Kidney glomerular epithelial cell (primary cell): ENCODE data around the gene ANKRD44.

ENCODE experiments used
- DNase-seq: peaks from one replicate; lab custom pipeline; 2025; lab: John Stamatoyannopoulos, UW

ANKRD44 gene

GRCh38 chr2:197237291-197238042 lies 73.1 kb downstream of the ANKRD44 start:
- no peak for DNase-seq

GRCh38 chr2:197236816-197237215 lies 73.8 kb downstream of the ANKRD44 start:
- DNase-seq: no peak

DNA sequence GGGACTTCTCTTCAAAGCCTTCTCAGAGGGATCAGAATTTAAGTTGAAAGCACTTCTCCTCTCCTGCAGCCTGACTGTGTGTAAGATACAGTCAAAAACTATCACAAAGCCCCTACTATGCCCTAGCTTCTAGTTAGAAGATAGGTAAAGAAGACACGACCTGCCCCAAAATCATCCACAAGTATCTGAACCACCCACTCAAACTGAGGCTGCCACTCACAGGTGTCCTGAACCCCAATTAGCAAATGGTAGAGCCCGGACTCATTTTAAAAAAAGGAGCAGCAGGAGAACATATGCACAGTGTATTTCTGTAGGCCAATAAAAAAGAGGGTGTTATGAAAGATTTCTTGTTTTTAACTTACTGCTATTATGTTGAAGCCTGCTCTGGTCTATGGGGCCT lies 74.4 kb downstream of the ANKRD44 start:
- no peak for DNase-seq

- no peak for DNase-seq
These were observed 74.9 kb downstream of the ANKRD44 start for GRCh38 chr2:197235711-197236110.

DNA sequence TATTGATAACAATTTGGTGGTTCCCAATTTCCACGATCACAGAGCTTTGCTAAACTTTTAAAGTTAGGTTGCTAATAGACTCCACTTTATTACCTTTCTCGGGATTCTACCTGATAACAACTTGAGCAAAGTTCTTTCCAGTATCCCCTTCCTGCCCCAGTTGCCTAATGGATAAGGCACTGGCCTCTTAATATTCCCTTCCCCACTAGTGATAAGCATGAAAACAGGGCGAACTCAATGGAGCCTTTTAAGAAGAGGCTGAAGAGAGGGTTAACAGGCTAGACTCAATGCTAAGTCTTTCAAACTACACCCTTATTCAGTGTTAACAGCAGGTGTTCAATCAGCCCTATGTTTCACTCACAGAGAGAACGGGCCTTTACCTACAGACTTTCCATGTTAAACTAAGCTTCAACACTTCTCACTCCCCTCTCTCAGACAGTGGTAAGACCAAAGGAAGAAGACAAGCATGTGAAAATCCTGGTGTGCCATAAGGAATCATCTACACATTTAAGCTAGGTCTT lies 75.8 kb downstream of the ANKRD44 start:
- DNase-seq: no peak

- DNase-seq: no peak
These were observed 77.1 kb downstream of the ANKRD44 start for GRCh38 chr2:197233473-197233872.

GRCh38 chr2:197232010-197232409 lies 78.6 kb downstream of the ANKRD44 start:
- no peak for DNase-seq

GRCh38 chr2:197229509-197230443 lies 80.8 kb downstream of the ANKRD44 start:
- DNase-seq: no peak

DNA sequence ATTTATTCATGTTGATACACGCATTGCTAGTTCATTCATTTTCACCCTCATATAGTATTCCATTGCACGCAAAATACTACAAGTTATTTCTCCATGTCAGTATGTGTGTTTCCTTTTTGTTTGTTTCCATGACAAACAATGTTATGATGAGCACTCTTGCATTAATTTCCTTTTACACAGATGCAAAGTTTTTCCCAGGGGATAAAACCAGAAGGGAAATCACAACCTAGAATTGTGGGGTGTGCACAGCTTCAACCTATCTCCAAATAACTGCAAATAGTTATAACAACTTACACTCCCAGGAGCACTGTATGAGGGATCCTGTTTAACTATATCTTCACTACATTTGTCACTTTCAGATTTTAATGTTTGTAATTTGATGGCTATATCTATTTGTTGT lies 87.1 kb downstream of the ANKRD44 start:
- DNase-seq: no peak

DNA sequence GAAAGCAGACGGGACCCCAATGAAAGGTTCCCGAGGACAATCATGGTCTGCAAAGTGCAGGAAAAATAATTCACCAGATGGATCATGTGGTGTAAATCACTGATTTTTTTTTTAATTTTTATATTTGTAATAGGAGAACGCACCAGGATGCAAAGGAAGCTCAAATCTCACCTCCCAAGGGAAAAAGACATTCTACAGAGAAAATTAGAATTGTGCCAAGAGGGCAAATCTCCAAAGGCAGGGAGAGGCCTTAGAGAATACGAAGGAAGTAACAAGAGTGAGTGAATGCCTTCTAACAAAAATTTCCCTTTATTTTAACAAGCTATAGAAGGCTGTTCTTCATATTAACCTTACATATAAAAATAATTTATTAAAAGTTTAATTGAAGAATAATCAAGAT lies 90.9 kb downstream of the ANKRD44 start:
- no peak for DNase-seq

DNA sequence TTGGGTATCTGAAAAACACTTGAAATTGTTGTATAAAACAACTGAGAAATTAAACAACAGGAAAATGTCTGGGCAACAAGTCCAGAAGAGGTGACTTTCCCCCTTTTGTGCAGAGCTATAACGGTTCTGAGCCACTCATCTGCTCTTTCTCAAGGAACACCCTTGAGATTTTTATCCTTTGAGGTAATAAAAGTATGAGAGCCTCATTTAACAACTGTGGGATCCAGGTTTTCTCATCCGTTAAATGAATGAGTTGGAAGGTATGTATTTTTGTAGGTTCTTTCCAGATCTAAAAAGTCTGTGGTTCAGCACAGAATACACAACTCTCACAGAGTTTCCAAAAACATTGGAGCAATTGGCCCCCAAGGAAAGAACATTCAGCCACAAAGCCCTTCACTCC lies 93.0 kb downstream of the ANKRD44 start:
- DNase-seq: peak; percentile 64

DNA sequence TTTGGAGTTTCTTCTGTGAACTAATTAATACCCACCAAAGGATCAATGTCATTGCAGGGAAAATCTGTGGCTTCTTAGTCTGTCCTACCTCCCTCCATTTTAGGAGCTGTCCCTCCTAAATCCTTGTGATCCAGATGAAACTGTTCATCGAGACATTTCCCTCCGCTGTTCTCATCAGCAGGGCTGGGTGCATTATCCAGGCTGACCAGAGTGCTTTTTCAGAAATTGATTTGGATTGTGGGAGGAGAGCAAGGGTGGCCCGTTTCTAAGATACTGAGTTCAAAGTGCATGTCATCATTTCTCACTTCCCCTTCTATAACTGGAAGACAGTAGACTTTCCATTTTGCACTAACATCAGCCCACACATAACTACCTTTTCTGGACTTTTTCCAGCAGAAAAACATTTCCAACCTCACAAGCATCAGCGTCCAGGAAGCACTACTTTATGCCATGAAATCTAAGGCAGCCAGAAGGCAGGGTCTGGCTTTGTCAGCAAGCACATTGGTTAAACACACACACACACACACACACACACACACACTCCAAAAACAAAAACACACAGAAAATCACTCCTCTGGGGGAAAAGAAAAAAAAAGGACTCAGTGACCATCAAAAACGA lies 94.1 kb downstream of the ANKRD44 start:
- peak; percentile 31 for DNase-seq

- DNase-seq: no peak
These were observed 94.7 kb downstream of the ANKRD44 start for GRCh38 chr2:197215748-197216360.

GRCh38 chr2:197212344-197213262 lies 98.0 kb downstream of the ANKRD44 start:
- no peak for DNase-seq

DNA sequence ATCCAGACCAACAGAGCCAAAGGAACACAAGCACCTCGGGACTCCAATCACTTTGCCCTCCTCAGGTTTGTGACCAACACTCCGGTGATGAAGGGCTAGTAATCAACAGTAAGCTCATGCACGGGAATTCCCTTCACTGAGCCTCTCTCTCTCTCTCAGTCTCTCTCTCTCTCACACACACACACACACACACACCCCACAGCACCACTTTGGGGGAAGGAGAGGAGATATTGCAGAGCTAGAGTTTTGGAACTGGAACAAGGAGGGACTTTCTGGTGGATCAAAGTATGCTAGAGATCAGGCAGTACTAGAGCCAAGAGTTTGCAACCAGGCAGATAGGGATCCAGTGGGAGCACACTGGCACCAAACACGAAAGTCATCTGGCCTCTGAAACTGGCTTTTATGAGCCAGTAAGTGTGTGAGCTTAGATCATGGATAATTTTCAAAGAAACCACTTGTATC lies 98.7 kb downstream of the ANKRD44 start:
- DNase-seq: no peak

DNA sequence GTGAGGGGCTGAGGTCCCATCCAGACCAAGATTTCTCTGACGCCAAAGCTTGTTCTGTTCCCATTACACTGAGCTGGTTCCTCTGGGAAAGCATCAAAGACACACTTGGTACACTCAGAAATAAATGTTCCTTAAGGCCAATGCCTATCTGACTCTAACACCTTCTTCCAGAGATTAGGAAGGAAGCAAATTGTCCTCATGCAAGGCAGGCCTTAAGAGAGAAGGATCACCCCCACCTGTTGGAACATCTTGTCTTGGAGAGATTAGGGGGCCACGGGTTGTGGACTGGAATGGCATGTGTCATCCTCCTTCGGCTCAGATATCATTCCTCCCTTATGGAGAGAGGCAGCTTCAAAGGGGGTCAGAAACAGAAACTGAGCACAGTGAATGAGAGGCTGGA lies 100.2 kb downstream of the ANKRD44 start:
- no peak for DNase-seq

DNA sequence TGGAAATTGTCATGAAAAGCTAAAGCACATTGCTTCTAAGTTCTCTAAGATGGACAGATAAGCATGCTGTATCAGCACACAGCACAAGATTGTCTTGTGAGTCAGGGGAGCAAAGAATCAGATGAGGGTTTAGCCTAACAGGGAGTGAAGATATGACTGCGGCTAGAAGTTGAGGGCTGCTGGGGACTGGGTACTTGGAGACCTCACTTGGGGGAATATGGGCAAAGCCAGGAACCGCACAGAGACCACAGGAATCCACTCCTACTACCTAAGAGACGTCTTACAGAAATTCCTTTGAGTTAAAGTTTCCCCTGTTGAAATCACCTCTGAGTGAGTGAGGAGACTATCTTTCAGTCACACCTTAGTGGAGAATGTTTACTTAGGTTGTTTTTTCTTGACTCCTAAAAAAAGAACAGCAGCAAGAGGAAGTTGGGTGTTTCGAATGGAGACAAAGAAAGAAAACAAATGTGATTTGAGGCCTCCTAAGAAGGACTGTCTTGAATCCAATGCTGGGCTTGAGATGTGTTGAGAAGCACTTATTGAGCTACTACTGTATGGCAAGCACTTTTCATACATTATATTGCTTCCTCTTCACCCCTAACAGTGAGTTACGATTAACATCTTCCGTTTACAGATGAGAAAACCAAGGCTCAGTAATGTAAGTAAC lies 100.7 kb downstream of the ANKRD44 start:
- DNase-seq: peak; percentile 98

- peak; percentile 88 for DNase-seq
These were observed 101.3 kb downstream of the ANKRD44 start for GRCh38 chr2:197209246-197209645.

- peak; percentile 88 for DNase-seq
These were observed 101.7 kb downstream of the ANKRD44 start for GRCh38 chr2:197208841-197209240.

- no peak for DNase-seq
These were observed 102.6 kb downstream of the ANKRD44 start for GRCh38 chr2:197208024-197208423.
